GM12801 (cell line): ENCODE results near the gene TRIM32.

ENCODE experiments used
- CTCF ChIP-seq: IDR thresholded peaks from one replicate; pipeline ENCODE4 v1.5.1; 2011; ENCODE audit warnings: control low read depth; ENCODE audit not compliant: insufficient read length; ENCODE audit errors: extremely low read depth

TRIM32 gene

GRCh38 chr9:116693233-116693731 is 6.2 kb downstream of the TRIM32 start:
- TF ChIP-seq CTCF, result no peak

DNA sequence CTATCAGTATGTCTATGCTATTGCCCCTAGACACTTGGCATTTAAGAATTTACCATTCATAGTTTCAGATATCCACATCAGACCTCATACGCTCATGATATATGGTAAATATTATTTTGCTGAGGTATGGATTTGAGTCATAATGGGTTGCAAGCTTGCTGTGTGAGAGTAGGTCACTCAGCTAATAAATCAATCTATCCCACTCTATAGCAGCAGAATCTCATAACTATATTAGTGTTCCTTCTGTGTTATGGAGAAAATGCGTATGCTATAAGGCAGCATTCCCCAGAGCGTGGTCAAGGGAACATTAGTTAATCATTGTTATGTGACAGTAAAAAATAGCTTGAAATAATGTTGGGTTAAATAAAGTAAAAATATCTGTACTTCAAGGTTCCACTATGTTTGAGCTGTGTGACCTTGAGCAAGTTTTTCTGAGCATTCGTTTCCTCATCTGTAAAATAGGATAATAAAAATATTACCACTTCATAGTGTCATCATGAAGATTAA is 7.7 kb downstream of the TRIM32 start:
- TF ChIP-seq CTCF, result no peak

- no peak for TF ChIP-seq CTCF
Observed at GRCh38 chr9:116695438-116695837, 8.3 kb downstream of the TRIM32 start.

- TF ChIP-seq CTCF, result no peak
Observed at GRCh38 chr9:116697362-116697761, 10.3 kb downstream of the TRIM32 start.

- TF ChIP-seq CTCF, result no peak
Observed at GRCh38 chr9:116697887-116698286, 10.8 kb downstream of the TRIM32 start.

DNA sequence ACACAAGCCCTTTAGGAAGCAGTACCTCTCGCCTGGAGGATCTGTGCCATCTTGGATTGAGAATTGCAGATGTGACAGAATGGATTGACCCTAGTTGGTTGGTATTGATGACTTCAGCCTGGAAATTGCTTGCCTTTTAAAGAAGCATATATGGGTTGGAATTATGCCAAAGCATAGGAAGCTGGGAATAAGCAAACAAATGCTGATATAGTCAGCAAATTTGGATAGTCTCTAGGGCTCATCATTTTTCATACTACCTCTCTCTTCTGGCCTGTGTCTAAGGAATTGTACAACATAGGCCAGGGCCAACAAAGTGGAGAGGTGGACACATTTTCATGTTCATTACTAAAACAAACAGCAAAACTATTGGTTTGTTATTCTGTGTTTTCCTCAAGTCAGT is 13.2 kb downstream of the TRIM32 start:
- no peak for TF ChIP-seq CTCF

DNA sequence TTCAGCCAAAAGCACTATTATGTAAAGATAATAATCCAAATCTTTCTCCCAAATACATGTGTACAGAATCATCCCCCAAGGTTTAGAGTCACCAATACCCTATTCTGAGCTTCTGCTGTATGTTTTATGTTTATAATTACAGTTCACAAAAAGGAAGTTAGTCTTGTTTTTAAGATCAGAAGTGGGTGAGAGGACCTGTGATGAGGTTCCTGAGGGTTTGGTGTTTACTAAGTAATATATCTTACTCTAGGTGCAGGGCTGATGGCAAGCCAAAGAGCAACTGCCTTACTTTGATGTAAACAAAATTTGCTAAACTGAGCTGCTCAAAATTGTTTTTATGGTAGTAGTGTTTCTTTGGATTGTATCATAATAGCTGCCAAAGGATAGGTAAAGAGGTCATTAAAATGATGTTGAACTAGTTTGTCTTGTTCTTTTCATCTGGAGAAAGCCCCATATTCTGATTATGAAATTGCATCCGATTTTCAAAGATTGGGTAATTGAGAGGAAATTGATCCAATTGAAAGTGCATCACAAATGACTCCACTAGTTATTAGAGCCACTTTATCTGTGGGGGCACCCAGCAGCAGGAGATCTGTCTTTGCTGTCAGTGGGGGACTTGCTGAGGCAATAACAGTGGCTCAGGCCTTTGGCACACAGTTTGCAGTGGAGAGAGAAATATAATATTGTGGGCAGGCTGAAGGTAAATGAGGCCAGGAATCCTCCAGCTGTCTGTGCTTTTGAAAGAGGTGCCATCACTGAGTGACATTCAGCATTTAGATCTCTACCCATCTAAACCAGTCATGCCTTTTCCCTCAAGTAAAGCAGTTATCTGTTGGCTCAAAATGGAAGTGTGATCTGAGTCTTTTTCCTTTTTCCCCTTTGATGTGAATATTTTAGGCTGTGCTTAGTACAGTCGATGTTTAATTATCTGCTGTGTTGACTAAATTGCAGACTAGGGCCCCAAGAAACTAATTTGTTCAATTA is 14.1 kb downstream of the TRIM32 start:
- TF ChIP-seq CTCF, result no peak
